ENCODE results near the gene GPR141. TPM values are rescaled to one million over a fixed set of nuclear protein-coding genes. Genes with fewer than 3 reads are reported as not detected.

The GPR141 gene
- polyA plus RNA-seq, 1 of the 3 experiments (the other 2 are of a cell fraction) = not detected

GRCh38 chr7:37707754-37708485 is 24.4 kb downstream of the GPR141 start:
- no peaks in the 10 kb centered on the region for H3K27me3 ChIP-seq (ENCODE audit: insufficient read depth)
- no peak for DNase-seq
- no peaks in the 10 kb centered on the region for H3K9me3 ChIP-seq
- no peaks in the 10 kb centered on the region for H3F3A ChIP-seq (replicated peaks; ENCODE audit: insufficient read depth)
- H3K9me2 ChIP-seq = no peaks in the 10 kb centered on the region
- no peak overlapping the region for H3K4me3 ChIP-seq (ENCODE audit: low read depth in 2 of 2, low read length in 1 of 2)
- H3K27ac ChIP-seq (ENCODE audit: low read depth in 2 of 2, low read length in 1 of 2) = no peak overlapping the region
- ChIA-PET POLR2A (no interaction called here), CTCF (interaction anchor here (0.6 to 1.7 kb wide), 3 partner anchors 25 to 49 kb away, joined by 3 to 5 read pairs (median 4); no protein-coding TSS in a partner anchor)
- no peak overlapping the region for H3K4me2 ChIP-seq
- H3K9ac ChIP-seq = no peak overlapping the region
- WGBS (ENCODE audit: low lambda C conversion rate) = 35% methylated on average over 4 of the region's 4 CpGs
- H3K79me2 ChIP-seq (ENCODE audit: insufficient read depth) = no peaks in the 10 kb centered on the region
- no peaks in the 10 kb centered on the region for H3K4me1 ChIP-seq (ENCODE audit: control insufficient read depth in 1 of 2, insufficient read depth in 2 of 2, low read depth in 1 of 2, low read length in 1 of 2)
- TF ChIP-seq SIN3A (IDR thresholded peaks at IDR 0.05; ENCODE audit: borderline replicate concordance, low read depth, low read length) (no peak), FOXM1 (IDR thresholded peaks at IDR 0.05; ENCODE audit: low read depth) (no peak), RXRA (IDR thresholded peaks at IDR 0.05; ENCODE audit: borderline replicate concordance, low read depth) (no peak), JUND (IDR thresholded peaks at IDR 0.05) (no peak), GABPA (IDR thresholded peaks at IDR 0.05; ENCODE audit: low read depth) (no peak), MAX (IDR thresholded peaks at IDR 0.05; ENCODE audit: low read depth) (no peak), TAF1 (IDR thresholded peaks at IDR 0.05; ENCODE audit: borderline replicate concordance, low read depth, low read length) (no peak), TEAD4 (IDR thresholded peaks at IDR 0.05; ENCODE audit: borderline replicate concordance, insufficient read depth) (no peak)
- H2AFZ ChIP-seq (ENCODE audit: low read depth) = no peak overlapping the region
- no peaks in the 10 kb centered on the region for H4K20me1 ChIP-seq (ENCODE audit: insufficient read depth)
- H3K36me3 ChIP-seq (replicated peaks in 1 of 2; ENCODE audit: control insufficient read depth in 1 of 2, insufficient read depth in 2 of 2, low read length in 1 of 2) = no peaks in the 10 kb centered on the region

GRCh38 chr7:37709631-37710509 is 26.3 kb downstream of the GPR141 start:
- ChIA-PET CTCF (interaction anchor here (0.9 to 1.7 kb wide), 4 partner anchors 9 to 116 kb away, joined by 3 to 5 read pairs (median 4); no protein-coding TSS in a partner anchor), POLR2A (no interaction called here)
- no peaks in the 10 kb centered on the region for H3K79me2 ChIP-seq (ENCODE audit: insufficient read depth)
- no peaks in the 10 kb centered on the region for H3K36me3 ChIP-seq (replicated peaks in 1 of 2; ENCODE audit: control insufficient read depth in 1 of 2, insufficient read depth in 2 of 2, low read length in 1 of 2)
- H3K9ac ChIP-seq = no peak overlapping the region
- H4K20me1 ChIP-seq (ENCODE audit: insufficient read depth) = no peaks in the 10 kb centered on the region
- DNase-seq = no peak
- 61% methylated on average over 5 of the region's 5 CpGs for WGBS (ENCODE audit: low lambda C conversion rate)
- H2AFZ ChIP-seq (ENCODE audit: low read depth) = no peak overlapping the region
- TF ChIP-seq TAF1 (IDR thresholded peaks at IDR 0.05; ENCODE audit: borderline replicate concordance, low read depth, low read length) = no peak
- no peak for TF ChIP-seq SMC3 (IDR thresholded peaks at IDR 0.05; ENCODE audit: low read depth, low read length)
- TF ChIP-seq NFIC (IDR thresholded peaks at IDR 0.05; ENCODE audit: borderline replicate concordance) = no peak
- no peak for TF ChIP-seq SIN3A (IDR thresholded peaks at IDR 0.05; ENCODE audit: borderline replicate concordance, low read depth, low read length)
- TF ChIP-seq MAX (IDR thresholded peaks at IDR 0.05; ENCODE audit: low read depth) = no peak
- TF ChIP-seq MXI1 (IDR thresholded peaks at IDR 0.05; ENCODE audit: low read depth, low read length) = no peak
- TF ChIP-seq FOSL2 (IDR thresholded peaks at IDR 0.05; ENCODE audit: borderline replicate concordance, low read depth) = no peak
- no peak for TF ChIP-seq MEF2A (IDR thresholded peaks at IDR 0.05; ENCODE audit: borderline replicate concordance, low read depth)
- no peak for TF ChIP-seq TEAD4 (IDR thresholded peaks at IDR 0.05; ENCODE audit: borderline replicate concordance, insufficient read depth)
- no peak for TF ChIP-seq POLR2AphosphoS5 (IDR thresholded peaks at IDR 0.05; ENCODE audit: low read depth, low read length)
- H3F3A ChIP-seq (replicated peaks; ENCODE audit: insufficient read depth) = no peaks in the 10 kb centered on the region
- no peaks in the 10 kb centered on the region for H3K9me2 ChIP-seq
- no peaks in the 10 kb centered on the region for H3K4me1 ChIP-seq (ENCODE audit: control insufficient read depth in 1 of 2, insufficient read depth in 2 of 2, low read depth in 1 of 2, low read length in 1 of 2)
- no peak overlapping the region for H3K4me2 ChIP-seq
- no peak overlapping the region for H3K4me3 ChIP-seq (ENCODE audit: low read depth in 2 of 2, low read length in 1 of 2)
- H3K27ac ChIP-seq (ENCODE audit: low read depth in 2 of 2, low read length in 1 of 2) = no peak overlapping the region
- H3K27me3 ChIP-seq (ENCODE audit: insufficient read depth) = no peaks in the 10 kb centered on the region
- no peaks in the 10 kb centered on the region for H3K9me3 ChIP-seq
